Keratinocyte (primary cell): ENCODE measurements around the gene YPEL4. TPM values are rescaled to one million over a fixed set of nuclear protein-coding genes. Genes with fewer than 3 reads are reported as not detected.
A peak's percentile ranks its signal among the peaks of the same experiment; 100 is the strongest.

Experiments used
- DNase-seq: peaks from one replicate; pipeline ENCODE4 v3.0.0-alpha.2; 2011; ENCODE audit warnings: low read depth, missing footprints, low spot score
- FAIRE-seq: peaks from 2 replicates; lab custom pipeline; 2011; peaks lifted over from hg19 to GRCh38; lab: Jason Lieb, UNC
- H2AFZ ChIP-seq: 2 replicates; pipeline ENCODE4 v1.6.0; 2012; ENCODE audit warnings: low read length, control low read depth, inconsistent platforms; ENCODE audit not compliant: control insufficient read depth
- H3K27ac ChIP-seq: 2 replicates; pipeline ENCODE4 v1.5.1; 2011; ENCODE audit warnings: low read length; ENCODE audit not compliant: control insufficient read depth, insufficient read depth
- H3K27me3 ChIP-seq: 3 replicates; pipeline ENCODE4 v1.6.0; 2011; ENCODE audit warnings: low read length; ENCODE audit not compliant: control insufficient read depth, insufficient read depth; ENCODE audit errors: extremely low read depth
- H3K36me3 ChIP-seq, 2 experiments: 2 replicates in 1 of 2; 3 replicates in 1 of 2; pipeline ENCODE4 v1.5.1; 2011; ENCODE audit warnings: low read length in 2 of 2, mild to moderate bottlenecking in 1 of 2; ENCODE audit not compliant: control insufficient read depth in 2 of 2, insufficient read depth in 2 of 2; ENCODE audit errors: extremely low read depth in 1 of 2
- H3K4me1 ChIP-seq: 3 replicates; pipeline ENCODE4 v1.5.1; 2011; ENCODE audit warnings: low read length; ENCODE audit not compliant: control insufficient read depth, insufficient read depth; ENCODE audit errors: extremely low read depth
- H3K4me2 ChIP-seq: 3 replicates; pipeline ENCODE4 v1.6.0; 2011; ENCODE audit warnings: low read depth, low read length; ENCODE audit not compliant: control insufficient read depth, insufficient read depth; ENCODE audit errors: extremely low read depth
- H3K4me3 ChIP-seq, 3 experiments: fragments of 200-600 bp in 1 of 3; sonication (generic) in 1 of 3; 2 replicates in 2 of 3; 3 replicates in 1 of 3; pipeline ENCODE4 v1.5.1; 2011 to 2016; ENCODE audit warnings: low read length in 3 of 3, mild to moderate bottlenecking in 3 of 3, control low read depth in 2 of 3, inconsistent platforms in 1 of 3, low read depth in 1 of 3, mixed read lengths in 1 of 3, mixed run types in 1 of 3, moderate library complexity in 1 of 3; ENCODE audit not compliant: control insufficient read depth in 2 of 3, insufficient read depth in 2 of 3; ENCODE audit errors: extremely low read depth in 1 of 3
- H3K79me2 ChIP-seq: 2 replicates; pipeline ENCODE4 v1.6.0; 2012; ENCODE audit warnings: low read length; ENCODE audit not compliant: control insufficient read depth, insufficient read depth
- H3K9ac ChIP-seq: 3 replicates; pipeline ENCODE4 v1.6.0; 2011; ENCODE audit warnings: low read length; ENCODE audit not compliant: control insufficient read depth, insufficient read depth; ENCODE audit errors: extremely low read depth
- H3K9me1 ChIP-seq: 3 replicates; pipeline ENCODE4 v1.6.0; 2011; ENCODE audit warnings: low read length; ENCODE audit not compliant: control insufficient read depth, insufficient read depth; ENCODE audit errors: extremely low read depth
- H3K9me3 ChIP-seq: 2 replicates; pipeline ENCODE4 v1.5.1; 2012; ENCODE audit warnings: low read depth, low read length; ENCODE audit not compliant: control insufficient read depth
- H4K20me1 ChIP-seq: 3 replicates; pipeline ENCODE4 v1.6.0; 2011; ENCODE audit warnings: low read length; ENCODE audit not compliant: control insufficient read depth, insufficient read depth; ENCODE audit errors: extremely low read depth
- EZH2 ChIP-seq: IDR thresholded peaks from one replicate; pipeline ENCODE4 v1.6.1; 2012; ENCODE audit warnings: inconsistent platforms, mild to moderate bottlenecking, low read length, moderate library complexity
- dilution Hi-C: fragments of 300-500 bp; cut with MboI; formaldehyde crosslinking; loops from one replicate; pipeline ENCODE4 v1.7.0; 2020; ENCODE audit warnings: low sequenced_read_pairs; ENCODE audit not compliant: extremely low pct_ligation_motif_present
- polyA plus RNA-seq, 5 experiments: library from polyadenylated mRNA; depleted of rRNA in 3 of 5; stranded (reverse) in 3 of 5; stranded (forward) in 1 of 5; unstranded in 1 of 5; fragments of >200 nt; gene quantifications; 1 replicate in 1 of 5; 2 replicates in 3 of 5; 3 replicates in 1 of 5; pipeline versions ENCODE4 v1.2.1 to v1.2.3, GENCODE V29; 2011 to 2012; ENCODE audit warnings: missing spikeins in 2 of 5, low read depth in 1 of 5, low replicate concordance in 1 of 5
- TF ChIP-seq, protein P1 (sequence below), 3 experiments: IDR thresholded peaks in 1 of 3; conservative IDR thresholded peaks in 1 of 3; optimal IDR thresholded peaks in 1 of 3; 2 replicates in 2 of 3; 3 replicates in 1 of 3; pipeline versions ENCODE3 to v1.5.1; 2011; ENCODE audit warnings: low read length in 3 of 3, mild to moderate bottlenecking in 3 of 3, moderate library complexity in 2 of 3, control low read depth in 1 of 3, inconsistent platforms in 1 of 3; ENCODE audit not compliant: insufficient read depth in 2 of 3; ENCODE audit errors: extremely low read depth in 1 of 3

Gene YPEL4
- polyA plus RNA-seq, 1 donor (not counting 4 experiments of a cell fraction or from before 2014, with no cell fraction given), result not detected

DNA sequence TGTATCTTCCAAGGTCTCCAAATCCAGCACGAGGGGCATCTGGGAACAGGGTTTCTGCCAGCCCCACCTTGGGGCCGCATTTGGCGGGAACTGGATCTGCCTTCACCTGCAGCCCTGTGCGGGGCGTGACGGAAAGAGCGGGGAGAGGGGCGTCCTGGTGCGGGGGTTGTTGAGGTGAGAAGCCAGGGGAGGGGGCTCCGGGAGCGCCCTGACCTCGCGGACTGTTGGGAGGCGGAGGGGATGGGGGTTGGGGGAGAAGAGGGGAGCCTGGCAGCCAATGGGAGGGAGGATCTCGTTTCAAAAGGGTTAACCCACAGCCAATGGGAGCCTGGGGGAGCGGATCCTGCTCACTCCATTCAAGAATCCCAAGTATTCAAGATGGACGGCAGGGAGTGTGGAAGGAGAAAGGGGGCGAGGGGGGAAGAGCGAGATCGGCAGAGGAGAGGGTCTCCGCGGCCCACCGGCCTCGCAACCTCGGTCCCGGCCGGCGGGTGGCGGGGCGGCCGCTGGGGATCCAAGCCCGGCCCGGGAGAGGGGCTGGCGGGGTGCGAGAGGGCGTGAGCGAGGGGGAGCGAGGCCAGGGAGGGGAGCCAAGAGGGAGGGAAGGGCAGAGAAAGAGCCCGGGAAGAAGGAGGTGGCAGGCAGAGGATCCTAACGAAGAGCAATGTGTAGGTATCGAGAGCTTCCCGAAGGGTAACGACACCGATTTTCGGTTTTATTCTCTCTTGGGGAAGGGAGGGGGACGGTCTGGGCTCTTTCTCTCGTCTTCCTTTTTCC, 11.5 kb downstream of the YPEL4 start:
- Histone ChIP-seq H2AFZ (peak overlapping the region; percentile 90), H3K4me1 (peaks cover 49% of the 10 kb centered on the region), H3K9ac (peak overlapping the region; percentile 89), H4K20me1 (peaks cover 14% of the 10 kb centered on the region), H3K4me2 (peak overlapping the region; percentile 87), H3K27me3 (no peaks in the 10 kb centered on the region), H3K9me1 (no peaks in the 10 kb centered on the region), H3K4me3 (peak overlapping the region; percentile 93 to 94 (median 93)), H3K27ac (peak overlapping the region; percentile 76), H3K36me3 (peaks cover 4 to 13% of the 10 kb centered on the region in 2 experiments), H3K79me2 (peaks cover 34% of the 10 kb centered on the region), H3K9me3 (no peaks in the 10 kb centered on the region)
- dilution Hi-C loops, result no loop called here
- peak; percentile 88 for FAIRE-seq
- no peak for TF ChIP-seq EZH2
- TF ChIP-seq, protein P1, sequence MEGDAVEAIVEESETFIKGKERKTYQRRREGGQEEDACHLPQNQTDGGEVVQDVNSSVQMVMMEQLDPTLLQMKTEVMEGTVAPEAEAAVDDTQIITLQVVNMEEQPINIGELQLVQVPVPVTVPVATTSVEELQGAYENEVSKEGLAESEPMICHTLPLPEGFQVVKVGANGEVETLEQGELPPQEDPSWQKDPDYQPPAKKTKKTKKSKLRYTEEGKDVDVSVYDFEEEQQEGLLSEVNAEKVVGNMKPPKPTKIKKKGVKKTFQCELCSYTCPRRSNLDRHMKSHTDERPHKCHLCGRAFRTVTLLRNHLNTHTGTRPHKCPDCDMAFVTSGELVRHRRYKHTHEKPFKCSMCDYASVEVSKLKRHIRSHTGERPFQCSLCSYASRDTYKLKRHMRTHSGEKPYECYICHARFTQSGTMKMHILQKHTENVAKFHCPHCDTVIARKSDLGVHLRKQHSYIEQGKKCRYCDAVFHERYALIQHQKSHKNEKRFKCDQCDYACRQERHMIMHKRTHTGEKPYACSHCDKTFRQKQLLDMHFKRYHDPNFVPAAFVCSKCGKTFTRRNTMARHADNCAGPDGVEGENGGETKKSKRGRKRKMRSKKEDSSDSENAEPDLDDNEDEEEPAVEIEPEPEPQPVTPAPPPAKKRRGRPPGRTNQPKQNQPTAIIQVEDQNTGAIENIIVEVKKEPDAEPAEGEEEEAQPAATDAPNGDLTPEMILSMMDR (optimal IDR thresholded peaks at IDR 0.05 in 1 of 3, IDR thresholded peaks at IDR 0.05 in 1 of 3, conservative IDR thresholded peaks at IDR 0.05 in 1 of 3; ENCODE audit: extremely low read depth in 1 of 3, insufficient read depth in 2 of 3, low read length in 3 of 3), result no peak
- DNase-seq, result no peak

DNA sequence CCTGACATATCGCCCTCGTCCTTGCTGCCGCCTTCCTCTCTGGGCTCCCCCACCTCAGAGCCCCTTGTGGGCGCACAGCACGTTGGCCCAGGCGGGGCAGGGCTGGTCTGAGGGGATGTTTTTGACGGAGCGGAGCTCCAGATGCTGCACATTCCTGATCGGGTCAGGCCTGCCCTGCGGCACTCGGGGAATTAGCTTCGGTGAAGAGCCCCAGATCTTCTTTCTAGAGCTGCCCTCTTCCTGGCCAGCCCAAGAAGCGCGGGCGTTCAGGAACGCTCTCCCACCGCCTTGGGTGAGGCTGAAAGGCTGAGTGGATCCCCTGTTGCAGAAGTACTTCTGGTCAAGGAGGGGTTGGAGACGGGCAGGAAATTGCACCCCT, 12.1 kb downstream of the YPEL4 start:
- peaks cover 4 to 13% of the 10 kb centered on the region in 2 experiments for H3K36me3 ChIP-seq
- peaks cover 14% of the 10 kb centered on the region for H4K20me1 ChIP-seq
- no peak for DNase-seq
- H3K9me1 ChIP-seq, result no peaks in the 10 kb centered on the region
- peak overlapping the region; percentile 90 for H2AFZ ChIP-seq
- H3K79me2 ChIP-seq, result peaks cover 34% of the 10 kb centered on the region
- H3K4me3 ChIP-seq, result peak overlapping the region; percentile 93 to 94 (median 93)
- peak overlapping the region; percentile 89 for H3K9ac ChIP-seq
- H3K4me1 ChIP-seq, result peaks cover 49% of the 10 kb centered on the region
- dilution Hi-C loops, result no loop called here
- FAIRE-seq, result no peak
- H3K9me3 ChIP-seq, result no peaks in the 10 kb centered on the region
- H3K27ac ChIP-seq, result peak overlapping the region; percentile 76
- no peak for TF ChIP-seq EZH2
- TF ChIP-seq, protein P1 (optimal IDR thresholded peaks at IDR 0.05 in 1 of 3, IDR thresholded peaks at IDR 0.05 in 1 of 3, conservative IDR thresholded peaks at IDR 0.05 in 1 of 3; ENCODE audit: extremely low read depth in 1 of 3, insufficient read depth in 2 of 3, low read length in 3 of 3), result no peak
- no peaks in the 10 kb centered on the region for H3K27me3 ChIP-seq
- H3K4me2 ChIP-seq, result peak overlapping the region; percentile 62
